Astrocyte (in vitro differentiated cells and primary cell): ENCODE measurements around the gene TMTC2. TPM values are rescaled to one million over a fixed set of nuclear protein-coding genes. Genes with fewer than 3 reads are reported as not detected.

Source experiments
- DNase-seq: peaks from one replicate; pipeline ENCODE4 v3.0.0-alpha.2; 2010; ENCODE audit warnings: low read depth
- FAIRE-seq: peaks from 2 replicates; lab custom pipeline; 2011; peaks lifted over from hg19 to GRCh38; lab: Jason Lieb, UNC
- H2AFZ ChIP-seq: 2 replicates; pipeline ENCODE4 v1.6.0; 2012; ENCODE audit warnings: low read depth, low read length, inconsistent platforms
- H3K27ac ChIP-seq: 2 replicates; pipeline ENCODE4 v1.5.1; 2011; ENCODE audit warnings: low read depth, low read length, inconsistent platforms
- H3K27me3 ChIP-seq: 2 replicates; pipeline ENCODE4 v1.6.0; 2011; ENCODE audit warnings: low read length, inconsistent platforms; ENCODE audit not compliant: insufficient read depth
- H3K36me3 ChIP-seq: 2 replicates; pipeline ENCODE4 v1.5.1; 2011; ENCODE audit warnings: low read length, inconsistent platforms; ENCODE audit not compliant: insufficient read depth
- H3K4me1 ChIP-seq: 2 replicates; pipeline ENCODE4 v1.5.1; 2011; ENCODE audit warnings: low read length, inconsistent platforms; ENCODE audit not compliant: insufficient read depth
- H3K4me2 ChIP-seq: 2 replicates; pipeline ENCODE4 v1.6.0; 2012; ENCODE audit warnings: low read length, inconsistent platforms
- H3K4me3 ChIP-seq: 2 replicates; pipeline ENCODE4 v1.5.1; 2011; ENCODE audit warnings: low read depth, mild to moderate bottlenecking, low read length, inconsistent platforms; ENCODE audit not compliant: insufficient read depth
- H3K79me2 ChIP-seq: 2 replicates; pipeline ENCODE4 v1.6.0; 2012; ENCODE audit warnings: mild to moderate bottlenecking, low read length, inconsistent platforms; ENCODE audit not compliant: insufficient read depth
- H3K9ac ChIP-seq: 2 replicates; pipeline ENCODE4 v1.6.0; 2012; ENCODE audit warnings: mild to moderate bottlenecking, low read length, inconsistent platforms
- H3K9me3 ChIP-seq: 2 replicates; pipeline ENCODE4 v1.5.1; 2012; ENCODE audit warnings: low read depth, mild to moderate bottlenecking, low read length, inconsistent platforms; ENCODE audit not compliant: insufficient read depth
- H4K20me1 ChIP-seq: 2 replicates; pipeline ENCODE4 v1.6.0; 2012; ENCODE audit warnings: low read length, inconsistent platforms; ENCODE audit not compliant: insufficient read depth
- H3K27ac Mint-ChIP-seq: one replicate; pipeline ENCODE4 v1.8.0; 2021; ENCODE audit warnings: mild to moderate bottlenecking, mixed read lengths; ENCODE audit not compliant: unreplicated experiment
- H3K27me3 Mint-ChIP-seq: one replicate; pipeline ENCODE4 v1.8.0; 2021; ENCODE audit warnings: low read depth, mixed read lengths; ENCODE audit not compliant: unreplicated experiment
- H3K36me3 Mint-ChIP-seq: one replicate; pipeline ENCODE4 v1.8.0; 2021; ENCODE audit warnings: low read depth, mixed read lengths; ENCODE audit not compliant: unreplicated experiment
- H3K4me1 Mint-ChIP-seq: one replicate; pipeline ENCODE4 v1.8.0; 2021; ENCODE audit warnings: low read depth, mixed read lengths; ENCODE audit not compliant: unreplicated experiment
- H3K4me3 Mint-ChIP-seq: one replicate; pipeline ENCODE4 v1.8.0; 2021; ENCODE audit warnings: mild to moderate bottlenecking, moderate library complexity, mixed read lengths; ENCODE audit not compliant: unreplicated experiment
- H3K9me3 Mint-ChIP-seq: one replicate; pipeline ENCODE4 v1.8.0; 2021; ENCODE audit warnings: mild to moderate bottlenecking, mixed read lengths; ENCODE audit not compliant: unreplicated experiment
- CTCF ChIP-seq: IDR thresholded peaks from 2 replicates; pipeline ENCODE4 v1.5.1; 2011; ENCODE audit warnings: low read depth, mild to moderate bottlenecking, inconsistent platforms, low read length, moderate library complexity; ENCODE audit not compliant: insufficient read depth
- EZH2 ChIP-seq: IDR thresholded peaks from 2 replicates; pipeline ENCODE4 v1.6.1; 2012; ENCODE audit warnings: mild to moderate bottlenecking, low read length, inconsistent platforms; ENCODE audit not compliant: insufficient read depth
- total RNA-seq: library from RNA; stranded (reverse); gene quantifications from 2 replicates; pipeline ENCODE4 v1.2.1, GENCODE V29; 2021

Gene TMTC2
- total RNA-seq, 1 donor from 2014 or later: 2.2 TPM

GRCh38 chr12:82757059-82757458, 70.4 kb downstream of the TMTC2 start:
- no peaks in the 10 kb centered on the region for H3K4me1 Mint-ChIP-seq
- H3K36me3 Mint-ChIP-seq: no peaks in the 10 kb centered on the region
- H3K4me2 ChIP-seq: no peak overlapping the region

GRCh38 chr12:82757656-82758055, 71.0 kb downstream of the TMTC2 start:
- H3K9ac ChIP-seq: no peak overlapping the region
- TF ChIP-seq CTCF: no peak
- TF ChIP-seq EZH2: no peak
- Mint-ChIP-seq H3K27me3 (no peaks in the 10 kb centered on the region), H3K9me3 (no peaks in the 10 kb centered on the region), H3K4me1 (no peaks in the 10 kb centered on the region), H3K36me3 (no peaks in the 10 kb centered on the region), H3K27ac (no peak overlapping the region), H3K4me3 (no peak overlapping the region)
- no peak overlapping the region for H3K4me3 ChIP-seq
- no peaks in the 10 kb centered on the region for H3K79me2 ChIP-seq
- no peaks in the 10 kb centered on the region for H3K36me3 ChIP-seq
- no peak overlapping the region for H2AFZ ChIP-seq
- H3K4me2 ChIP-seq: no peak overlapping the region
- H4K20me1 ChIP-seq: no peaks in the 10 kb centered on the region
- H3K9me3 ChIP-seq: no peaks in the 10 kb centered on the region
- no peaks in the 10 kb centered on the region for H3K27me3 ChIP-seq
- H3K27ac ChIP-seq: no peak overlapping the region
- DNase-seq (no peak), FAIRE-seq (no peak)
- H3K4me1 ChIP-seq: no peaks in the 10 kb centered on the region

More at GRCh38 chr12:82757059-82757458, 70.4 kb downstream of the TMTC2 start:
- Histone ChIP-seq H3K4me3 (no peak overlapping the region), H2AFZ (no peak overlapping the region), H3K36me3 (no peaks in the 10 kb centered on the region), H3K4me1 (no peaks in the 10 kb centered on the region), H3K9me3 (no peaks in the 10 kb centered on the region), H3K9ac (no peak overlapping the region), H3K27ac (no peak overlapping the region), H3K27me3 (no peaks in the 10 kb centered on the region), H3K79me2 (no peaks in the 10 kb centered on the region), H4K20me1 (no peaks in the 10 kb centered on the region)
- no peak for DNase-seq
- TF ChIP-seq EZH2: no peak
- TF ChIP-seq CTCF: no peak
- no peak overlapping the region for H3K27ac Mint-ChIP-seq
- no peak overlapping the region for H3K4me3 Mint-ChIP-seq
- no peaks in the 10 kb centered on the region for H3K27me3 Mint-ChIP-seq
- no peak for FAIRE-seq
- no peaks in the 10 kb centered on the region for H3K9me3 Mint-ChIP-seq

GRCh38 chr12:82758749-82759330, 72.1 kb downstream of the TMTC2 start:
- Histone ChIP-seq H3K4me1 (no peaks in the 10 kb centered on the region), H3K9ac (no peak overlapping the region), H3K79me2 (no peaks in the 10 kb centered on the region), H3K4me2 (no peak overlapping the region), H3K36me3 (no peaks in the 10 kb centered on the region), H2AFZ (no peak overlapping the region), H3K4me3 (no peak overlapping the region), H3K27me3 (no peaks in the 10 kb centered on the region), H4K20me1 (no peaks in the 10 kb centered on the region), H3K27ac (no peak overlapping the region), H3K9me3 (no peaks in the 10 kb centered on the region)
- Mint-ChIP-seq H3K9me3 (no peaks in the 10 kb centered on the region), H3K4me1 (no peaks in the 10 kb centered on the region), H3K36me3 (no peaks in the 10 kb centered on the region), H3K27me3 (no peaks in the 10 kb centered on the region), H3K4me3 (no peak overlapping the region), H3K27ac (no peak overlapping the region)
- no peak for TF ChIP-seq CTCF
- no peak for TF ChIP-seq EZH2
- DNase-seq: no peak
- no peak for FAIRE-seq
